OCI-LY1 (cell line): ENCODE results near the gene RGS11.

Experiments
- EZH2 ChIP-seq: fragments of 200-600 bp; sonication (generic), shearing (Covaris generic); IDR thresholded peaks from 2 replicates; pipeline ENCODE4 v1.8.0; 2017; ENCODE audit warnings: borderline replicate concordance, mixed run types, mild to moderate bottlenecking, antibody characterized with exemption, low read length, moderate library complexity, mixed read lengths
- TF ChIP-seq, protein P1 (sequence below): fragments of 200-600 bp; sonication (generic), shearing (Covaris generic); IDR thresholded peaks from 2 replicates; pipeline ENCODE4 v1.5.1; 2017; ENCODE audit warnings: mild to moderate bottlenecking, antibody characterized with exemption, low read length, moderate library complexity, mixed read lengths

GRCh38 chr16:276426-277077, 808 bp upstream of the RGS11 start:
- TF ChIP-seq, protein P1, sequence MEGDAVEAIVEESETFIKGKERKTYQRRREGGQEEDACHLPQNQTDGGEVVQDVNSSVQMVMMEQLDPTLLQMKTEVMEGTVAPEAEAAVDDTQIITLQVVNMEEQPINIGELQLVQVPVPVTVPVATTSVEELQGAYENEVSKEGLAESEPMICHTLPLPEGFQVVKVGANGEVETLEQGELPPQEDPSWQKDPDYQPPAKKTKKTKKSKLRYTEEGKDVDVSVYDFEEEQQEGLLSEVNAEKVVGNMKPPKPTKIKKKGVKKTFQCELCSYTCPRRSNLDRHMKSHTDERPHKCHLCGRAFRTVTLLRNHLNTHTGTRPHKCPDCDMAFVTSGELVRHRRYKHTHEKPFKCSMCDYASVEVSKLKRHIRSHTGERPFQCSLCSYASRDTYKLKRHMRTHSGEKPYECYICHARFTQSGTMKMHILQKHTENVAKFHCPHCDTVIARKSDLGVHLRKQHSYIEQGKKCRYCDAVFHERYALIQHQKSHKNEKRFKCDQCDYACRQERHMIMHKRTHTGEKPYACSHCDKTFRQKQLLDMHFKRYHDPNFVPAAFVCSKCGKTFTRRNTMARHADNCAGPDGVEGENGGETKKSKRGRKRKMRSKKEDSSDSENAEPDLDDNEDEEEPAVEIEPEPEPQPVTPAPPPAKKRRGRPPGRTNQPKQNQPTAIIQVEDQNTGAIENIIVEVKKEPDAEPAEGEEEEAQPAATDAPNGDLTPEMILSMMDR = no peak
- TF ChIP-seq EZH2 = no peak
